Mucosa of stomach (tissue), 1 donor: ENCODE measurements around the gene PDE3A.

Source experiments
- H3K27me3 ChIP-seq: one replicate; pipeline ENCODE4 v1.7.0; 2013; ENCODE audit warnings: mild to moderate bottlenecking, low read length; ENCODE audit not compliant: control insufficient read depth, insufficient read depth
- H3K36me3 ChIP-seq: one replicate; pipeline ENCODE4 v1.7.0; 2013; ENCODE audit warnings: low read length; ENCODE audit not compliant: control insufficient read depth, insufficient read depth
- H3K4me1 ChIP-seq: one replicate; pipeline ENCODE4 v1.7.0; 2013; ENCODE audit warnings: mild to moderate bottlenecking, low read length; ENCODE audit not compliant: control insufficient read depth, insufficient read depth
- H3K4me3 ChIP-seq: one replicate; pipeline ENCODE4 v1.7.0; 2013; ENCODE audit warnings: low read length
- H3K9ac ChIP-seq: one replicate; pipeline ENCODE4 v1.7.0; 2013; ENCODE audit warnings: mild to moderate bottlenecking, low read length, moderate library complexity
- H3K9me3 ChIP-seq: one replicate; pipeline ENCODE4 v1.7.0; 2013; ENCODE audit warnings: mild to moderate bottlenecking, low read length, moderate library complexity; ENCODE audit not compliant: control insufficient read depth
- donor health status: Pancreatic carcinoma.

PDE3A gene

GRCh38 chr12:20361416-20361815 is 6.9 kb upstream of the PDE3A start:
- Histone ChIP-seq H3K36me3 (no peaks in the 10 kb centered on the region), H3K9ac (no peak overlapping the region), H3K27me3 (no peaks in the 10 kb centered on the region), H3K4me1 (no peaks in the 10 kb centered on the region), H3K9me3 (no peaks in the 10 kb centered on the region), H3K4me3 (no peak overlapping the region)

DNA sequence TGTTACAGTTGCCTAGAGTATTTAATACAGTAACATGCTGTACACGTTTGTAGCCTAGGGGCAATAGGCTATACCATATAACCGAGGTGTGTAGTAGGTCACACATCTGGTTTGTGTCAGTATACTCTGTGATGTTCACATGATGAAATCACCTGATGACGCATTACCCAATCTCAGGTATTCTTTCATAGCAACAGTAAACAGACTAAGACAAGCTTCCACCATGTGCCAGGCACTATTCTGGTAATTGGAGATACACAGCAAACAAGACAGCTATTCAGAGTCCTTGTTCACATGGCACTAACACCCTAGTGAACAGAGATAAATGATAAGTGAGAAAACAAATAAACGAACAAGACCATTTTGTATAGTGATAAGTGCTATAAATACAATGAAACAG is 3.8 kb upstream of the PDE3A start:
- no peaks in the 10 kb centered on the region for H3K9me3 ChIP-seq

GRCh38 chr12:20366776-20367409 is 1.4 kb upstream of the PDE3A start:
- H3K36me3 ChIP-seq = no peaks in the 10 kb centered on the region
- no peak overlapping the region for H3K9ac ChIP-seq
- H3K27me3 ChIP-seq = peaks cover 37% of the 10 kb centered on the region
- H3K9me3 ChIP-seq = no peaks in the 10 kb centered on the region
- H3K4me1 ChIP-seq = no peaks in the 10 kb centered on the region
- H3K4me3 ChIP-seq = no peak overlapping the region

More for the DNA sequence above, 3.8 kb upstream of the PDE3A start:
- no peak overlapping the region for H3K9ac ChIP-seq
- H3K4me1 ChIP-seq = no peaks in the 10 kb centered on the region
- no peaks in the 10 kb centered on the region for H3K36me3 ChIP-seq
- no peak overlapping the region for H3K4me3 ChIP-seq
- peaks cover 18% of the 10 kb centered on the region for H3K27me3 ChIP-seq

- H3K27me3 ChIP-seq = peaks cover 37% of the 10 kb centered on the region
- no peaks in the 10 kb centered on the region for H3K36me3 ChIP-seq
- H3K4me1 ChIP-seq = no peaks in the 10 kb centered on the region
- no peaks in the 10 kb centered on the region for H3K9me3 ChIP-seq
- H3K9ac ChIP-seq = peak overlapping the region; percentile 62
- no peak overlapping the region for H3K4me3 ChIP-seq
Observed at GRCh38 chr12:20367583-20368113, 689 bp upstream of the PDE3A start.

DNA sequence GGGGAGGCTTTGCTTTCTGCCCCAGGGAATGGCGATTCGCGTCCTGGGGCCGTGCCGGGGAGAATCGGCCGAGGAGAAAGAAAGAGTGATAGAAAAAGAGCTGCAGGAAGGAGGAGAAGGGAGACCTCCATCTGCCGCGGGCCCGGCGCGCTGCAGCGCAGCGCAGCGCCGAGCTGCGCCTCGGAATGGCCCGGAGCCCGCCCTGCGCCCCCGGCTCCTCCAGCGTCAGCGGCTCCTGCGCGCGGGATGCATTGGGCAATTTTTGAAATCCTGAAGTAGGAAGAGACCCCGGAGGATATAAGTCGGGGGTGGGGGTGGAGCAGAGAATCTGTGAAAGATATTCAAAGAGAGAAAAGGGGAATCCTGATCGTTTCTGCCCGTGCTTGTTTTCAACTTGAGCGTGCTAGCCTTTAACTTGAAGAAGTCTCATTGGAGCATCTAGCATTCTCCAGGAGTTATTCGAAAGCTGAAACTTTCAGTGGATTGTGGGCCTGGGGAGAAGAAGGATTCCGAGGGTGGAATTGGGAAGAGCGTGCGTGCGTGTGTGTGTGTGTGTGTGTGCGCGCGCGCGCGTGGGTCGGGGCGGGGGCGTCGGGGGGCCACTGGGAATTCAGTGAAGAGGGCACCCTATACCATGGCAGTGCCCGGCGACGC is 441 bp downstream of the PDE3A start:
- no peaks in the 10 kb centered on the region for H3K4me1 ChIP-seq
- H3K4me3 ChIP-seq = peak overlapping the region; percentile 19
- no peaks in the 10 kb centered on the region for H3K9me3 ChIP-seq
- H3K27me3 ChIP-seq = peaks cover 37% of the 10 kb centered on the region
- H3K9ac ChIP-seq = peak overlapping the region; percentile 62
- no peaks in the 10 kb centered on the region for H3K36me3 ChIP-seq

DNA sequence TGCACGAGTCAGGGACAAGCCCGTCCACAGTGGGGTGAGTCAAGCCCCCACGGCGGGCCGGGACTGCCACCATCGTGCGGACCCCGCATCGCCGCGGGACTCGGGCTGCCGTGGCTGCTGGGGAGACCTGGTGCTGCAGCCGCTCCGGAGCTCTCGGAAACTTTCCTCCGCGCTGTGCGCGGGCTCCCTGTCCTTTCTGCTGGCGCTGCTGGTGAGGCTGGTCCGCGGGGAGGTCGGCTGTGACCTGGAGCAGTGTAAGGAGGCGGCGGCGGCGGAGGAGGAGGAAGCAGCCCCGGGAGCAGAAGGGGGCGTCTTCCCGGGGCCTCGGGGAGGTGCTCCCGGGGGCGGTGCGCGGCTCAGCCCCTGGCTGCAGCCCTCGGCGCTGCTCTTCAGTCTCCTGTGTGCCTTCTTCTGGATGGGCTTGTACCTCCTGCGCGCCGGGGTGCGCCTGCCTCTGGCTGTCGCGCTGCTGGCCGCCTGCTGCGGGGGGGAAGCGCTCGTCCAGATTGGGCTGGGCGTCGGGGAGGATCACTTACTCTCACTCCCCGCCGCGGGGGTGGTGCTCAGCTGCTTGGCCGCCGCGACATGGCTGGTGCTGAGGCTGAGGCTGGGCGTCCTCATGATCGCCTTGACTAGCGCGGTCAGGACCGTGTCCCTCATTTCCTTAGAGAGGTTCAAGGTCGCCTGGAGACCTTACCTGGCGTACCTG is 1.1 kb downstream of the PDE3A start:
- Histone ChIP-seq H3K36me3 (no peaks in the 10 kb centered on the region), H3K4me3 (no peak overlapping the region), H3K9me3 (no peaks in the 10 kb centered on the region), H3K27me3 (peaks cover 37% of the 10 kb centered on the region), H3K9ac (peak overlapping the region; percentile 43), H3K4me1 (no peaks in the 10 kb centered on the region)

DNA sequence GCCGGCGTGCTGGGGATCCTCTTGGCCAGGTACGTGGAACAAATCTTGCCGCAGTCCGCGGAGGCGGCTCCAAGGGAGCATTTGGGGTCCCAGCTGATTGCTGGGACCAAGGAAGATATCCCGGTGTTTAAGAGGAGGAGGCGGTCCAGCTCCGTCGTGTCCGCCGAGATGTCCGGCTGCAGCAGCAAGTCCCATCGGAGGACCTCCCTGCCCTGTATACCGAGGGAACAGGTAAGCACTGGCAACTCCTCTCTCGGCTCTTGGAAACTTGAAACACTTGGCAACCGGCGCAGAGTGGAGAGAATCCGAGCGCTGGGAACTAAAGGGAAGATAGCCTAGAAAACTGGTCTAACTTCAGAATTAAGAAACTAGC is 1.7 kb downstream of the PDE3A start:
- peak overlapping the region; percentile 43 for H3K9ac ChIP-seq
- no peaks in the 10 kb centered on the region for H3K36me3 ChIP-seq
- H3K9me3 ChIP-seq = no peaks in the 10 kb centered on the region
- H3K27me3 ChIP-seq = peaks cover 37% of the 10 kb centered on the region
- H3K4me3 ChIP-seq = no peak overlapping the region
- no peaks in the 10 kb centered on the region for H3K4me1 ChIP-seq

DNA sequence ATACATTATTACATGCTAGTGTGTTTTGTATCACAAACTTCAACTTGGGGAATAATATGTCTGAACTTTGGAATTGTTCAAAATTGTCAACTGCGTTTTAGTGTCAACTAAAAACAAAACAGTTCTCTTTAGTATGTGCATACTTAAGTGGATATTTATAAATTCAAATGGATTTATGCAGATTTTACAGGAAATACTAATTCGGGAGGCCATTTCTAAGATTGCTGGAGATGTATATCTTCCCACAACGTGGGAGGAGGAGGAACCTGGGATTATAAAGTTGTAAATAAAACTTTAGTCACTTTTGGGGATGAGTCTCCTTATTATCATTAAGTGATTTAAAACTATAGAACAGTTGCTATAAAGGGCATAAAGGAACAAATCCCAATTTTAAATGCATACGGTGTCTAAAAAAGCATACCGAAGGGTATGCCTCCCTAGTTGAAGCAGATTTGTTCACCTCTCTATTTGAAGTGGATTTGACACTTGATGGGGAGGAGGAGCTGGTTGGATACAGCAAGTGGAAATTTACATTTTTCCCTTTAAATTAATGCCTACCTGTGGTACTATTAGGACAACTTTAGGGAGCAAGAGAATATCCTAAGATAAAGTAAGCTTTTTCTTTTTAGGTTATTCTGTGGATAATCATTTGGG is 2.7 kb downstream of the PDE3A start:
- Histone ChIP-seq H3K4me3 (no peak overlapping the region), H3K4me1 (no peaks in the 10 kb centered on the region), H3K36me3 (no peaks in the 10 kb centered on the region), H3K9me3 (no peaks in the 10 kb centered on the region), H3K9ac (no peak overlapping the region), H3K27me3 (peaks cover 37% of the 10 kb centered on the region)

- H3K4me3 ChIP-seq = no peak overlapping the region
- peaks cover 36% of the 10 kb centered on the region for H3K27me3 ChIP-seq
- H3K9ac ChIP-seq = no peak overlapping the region
- H3K4me1 ChIP-seq = no peaks in the 10 kb centered on the region
- no peaks in the 10 kb centered on the region for H3K9me3 ChIP-seq
- no peaks in the 10 kb centered on the region for H3K36me3 ChIP-seq
Observed at GRCh38 chr12:20372326-20373096, 4.2 kb downstream of the PDE3A start.

DNA sequence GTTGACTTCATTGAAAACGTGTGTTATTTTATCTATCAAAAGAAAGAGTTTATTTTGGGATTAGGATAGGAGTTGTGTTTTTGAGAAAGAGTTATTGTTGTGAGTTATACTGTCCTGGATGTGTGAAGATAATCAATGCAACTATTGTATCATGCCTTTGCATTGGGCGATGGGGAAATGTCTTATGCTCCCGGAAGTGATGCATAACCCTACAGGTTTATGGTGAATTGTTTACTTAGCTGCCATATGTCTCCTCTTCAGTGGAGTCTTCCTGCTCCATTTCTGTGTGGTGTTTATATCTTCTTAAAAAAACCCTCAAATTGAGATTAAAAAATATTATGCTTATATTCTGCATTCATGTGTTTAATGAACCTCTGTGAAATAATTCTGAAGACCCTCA is 6.5 kb downstream of the PDE3A start:
- H3K9ac ChIP-seq = no peak overlapping the region
- H3K9me3 ChIP-seq = no peaks in the 10 kb centered on the region
- H3K4me1 ChIP-seq = no peaks in the 10 kb centered on the region
- H3K4me3 ChIP-seq = no peak overlapping the region
- H3K27me3 ChIP-seq = peaks cover 16% of the 10 kb centered on the region
- no peaks in the 10 kb centered on the region for H3K36me3 ChIP-seq

DNA sequence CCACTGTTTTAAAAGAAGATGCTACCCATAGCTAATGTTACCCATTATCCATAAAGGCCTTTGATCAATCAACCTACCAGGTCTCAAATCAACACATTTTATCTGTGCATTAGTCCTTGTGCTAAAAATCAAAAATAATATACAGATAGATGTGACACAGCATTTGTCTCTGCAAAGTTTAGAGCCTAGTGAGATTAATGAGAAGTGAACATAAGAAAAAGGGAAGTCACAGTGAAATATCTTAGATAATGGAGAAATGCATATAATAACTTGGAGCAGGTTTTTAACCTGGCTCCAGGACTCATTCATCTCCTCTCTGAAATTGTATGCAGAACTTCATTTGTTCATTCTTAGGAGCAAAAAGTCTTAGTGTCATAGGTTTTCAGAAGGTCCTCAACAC is 7.2 kb downstream of the PDE3A start:
- H3K36me3 ChIP-seq = no peaks in the 10 kb centered on the region
- no peak overlapping the region for H3K9ac ChIP-seq
- H3K4me3 ChIP-seq = no peak overlapping the region
- H3K27me3 ChIP-seq = peaks cover 10% of the 10 kb centered on the region
- H3K9me3 ChIP-seq = no peaks in the 10 kb centered on the region
- H3K4me1 ChIP-seq = no peaks in the 10 kb centered on the region
